Chondrocyte (in vitro differentiated cells): Measurements from ENCODE around the gene ZDHHC14. TPM values are rescaled to one million over a fixed set of nuclear protein-coding genes. Genes with fewer than 3 reads are reported as not detected.

ENCODE experiments used
- DNase-seq: peaks from one replicate; pipeline ENCODE4 v3.0.0; 2021; ENCODE audit warnings: mixed read lengths, low spot score
- H3K27ac Mint-ChIP-seq: one replicate; pipeline ENCODE4 v1.8.0; 2021; ENCODE audit warnings: mild to moderate bottlenecking, moderate library complexity, mixed read lengths; ENCODE audit not compliant: unreplicated experiment
- H3K27me3 Mint-ChIP-seq: 2 replicates; pipeline ENCODE4 v1.8.0; 2021; ENCODE audit warnings: low read depth, mixed read lengths
- H3K36me3 Mint-ChIP-seq: 2 replicates; pipeline ENCODE4 v1.8.0; 2021; ENCODE audit warnings: low read depth, mixed read lengths
- H3K4me1 Mint-ChIP-seq: 2 replicates; pipeline ENCODE4 v1.8.0; 2021; ENCODE audit warnings: low read depth, mild to moderate bottlenecking, mixed read lengths
- H3K4me3 Mint-ChIP-seq: one replicate; pipeline ENCODE4 v1.8.0; 2021; ENCODE audit warnings: mild to moderate bottlenecking, moderate library complexity, mixed read lengths; ENCODE audit not compliant: unreplicated experiment
- H3K9me3 Mint-ChIP-seq: 2 replicates; pipeline ENCODE4 v1.8.0; 2021; ENCODE audit warnings: low read depth, mixed read lengths
- CTCF ChIP-seq: fragments of 200-600 bp; sonication (generic); IDR thresholded peaks from 2 replicates; pipeline ENCODE4 v1.5.0; 2021; ENCODE audit warnings: antibody characterized with exemption, mild to moderate bottlenecking, moderate library complexity
- total RNA-seq: library from RNA; stranded (reverse); gene quantifications from 3 replicates; pipeline ENCODE4 v1.2.1, GENCODE V29; 2021

ZDHHC14 gene
- total RNA-seq, 1 donor from 2014 or later, result 8.4 TPM

GRCh38 chr6:157497579-157497978 is 116.6 kb downstream of the ZDHHC14 start:
- no peaks in the 10 kb centered on the region for H3K27me3 Mint-ChIP-seq
- H3K36me3 Mint-ChIP-seq, result peaks cover 3% of the 10 kb centered on the region
- H3K4me1 Mint-ChIP-seq, result peaks cover 8% of the 10 kb centered on the region
- TF ChIP-seq CTCF, result no peak
- no peak for DNase-seq
- no peak overlapping the region for H3K27ac Mint-ChIP-seq
- peaks cover 6% of the 10 kb centered on the region for H3K9me3 Mint-ChIP-seq
- H3K4me3 Mint-ChIP-seq, result no peak overlapping the region

GRCh38 chr6:157498817-157499216 is 117.8 kb downstream of the ZDHHC14 start:
- peaks cover 4% of the 10 kb centered on the region for H3K36me3 Mint-ChIP-seq

GRCh38 chr6:157500022-157500421 is 119.0 kb downstream of the ZDHHC14 start:
- no peaks in the 10 kb centered on the region for H3K27me3 Mint-ChIP-seq
- no peak overlapping the region for H3K27ac Mint-ChIP-seq
- no peak for TF ChIP-seq CTCF
- DNase-seq, result no peak
- no peak overlapping the region for H3K4me3 Mint-ChIP-seq
- peaks cover 7% of the 10 kb centered on the region for H3K9me3 Mint-ChIP-seq
- H3K4me1 Mint-ChIP-seq, result peaks cover 8% of the 10 kb centered on the region
- peaks cover 6% of the 10 kb centered on the region for H3K36me3 Mint-ChIP-seq

More at GRCh38 chr6:157498817-157499216, 117.8 kb downstream of the ZDHHC14 start:
- no peak for DNase-seq
- peaks cover 8% of the 10 kb centered on the region for H3K4me1 Mint-ChIP-seq
- H3K27ac Mint-ChIP-seq, result no peak overlapping the region
- H3K27me3 Mint-ChIP-seq, result no peaks in the 10 kb centered on the region
- H3K9me3 Mint-ChIP-seq, result peaks cover 6% of the 10 kb centered on the region
- H3K4me3 Mint-ChIP-seq, result no peak overlapping the region
- no peak for TF ChIP-seq CTCF

GRCh38 chr6:157503018-157503747 is 122.2 kb downstream of the ZDHHC14 start:
- Mint-ChIP-seq H3K27me3 (no peaks in the 10 kb centered on the region), H3K4me1 (peaks cover 8% of the 10 kb centered on the region)

More at GRCh38 chr6:157503018-157503747, 122.2 kb downstream of the ZDHHC14 start:
- H3K4me3 Mint-ChIP-seq, result no peak overlapping the region
- no peak for DNase-seq
- H3K36me3 Mint-ChIP-seq, result peaks cover 7% of the 10 kb centered on the region
- peaks cover 28% of the 10 kb centered on the region for H3K9me3 Mint-ChIP-seq
- H3K27ac Mint-ChIP-seq, result no peak overlapping the region
- TF ChIP-seq CTCF, result no peak
